Heart left ventricle (tissue), 16 donors: ENCODE measurements around the gene LRPPRC. TPM values are rescaled to one million over a fixed set of nuclear protein-coding genes. Genes with fewer than 3 reads are reported as not detected.

Experiments
- ATAC-seq, 4 donors: fragments of 200-7000 bp; cut with Tn5 transposase; one replicate each; pipeline ENCODE4 v1.9.1; 2020 to 2022; ENCODE audit warnings: moderate library complexity in 4 of 4, mild to moderate bottlenecking in 3 of 4, moderate number of reproducible peaks in 1 of 4
- DNase-seq, 5 donors: peaks; one replicate each; pipeline ENCODE4 v3.0.0-alpha.2; 2020
- H3K27ac ChIP-seq, 12 donors: fragments of 200-600 bp; sonication (generic) in 4 of 12; one replicate each; pipeline versions ENCODE4 v1.5.0 to v1.8.0; 2016 to 2022; ENCODE audit warnings: mild to moderate bottlenecking in 2 of 12
- H3K27me3 ChIP-seq, 9 donors: fragments of 200-600 bp; sonication (generic) in 2 of 9; one replicate each; pipeline versions ENCODE4 v1.5.1 to v1.8.0; 2016 to 2022; ENCODE audit warnings: mild to moderate bottlenecking in 3 of 9
- H3K36me3 ChIP-seq, 9 donors: fragments of 200-600 bp; sonication (generic) in 2 of 9; one replicate each; pipeline versions ENCODE4 v1.5.0 to v1.8.0; 2018 to 2022; ENCODE audit warnings: mild to moderate bottlenecking in 2 of 9
- H3K4me1 ChIP-seq, 12 donors: fragments of 200-600 bp; sonication (generic) in 4 of 12; one replicate each; pipeline versions ENCODE4 v1.5.0 to v1.8.0; 2016 to 2022; ENCODE audit warnings: mild to moderate bottlenecking in 3 of 12
- H3K4me3 ChIP-seq, 12 donors: fragments of 200-600 bp; sonication (generic) in 4 of 12; one replicate each; pipeline versions ENCODE4 v1.5.0 to v1.8.0; 2017 to 2022; ENCODE audit warnings: mild to moderate bottlenecking in 9 of 12, moderate library complexity in 4 of 12
- H3K9me3 ChIP-seq, 12 donors: fragments of 200-600 bp; sonication (generic) in 4 of 12; one replicate each; pipeline versions ENCODE4 v1.5.0 to v1.8.0; 2016 to 2022; ENCODE audit warnings: mild to moderate bottlenecking in 1 of 12
- CTCF ChIP-seq, 12 donors: fragments of 200-600 bp; sonication (generic) in 4 of 12; IDR thresholded peaks; one replicate each; pipeline versions ENCODE4 v1.5.0 to v1.8.0; 2018 to 2022; ENCODE audit warnings: antibody characterized with exemption in 12 of 12, mild to moderate bottlenecking in 5 of 12
- POLR2A ChIP-seq, 2 donors: fragments of 450-650 bp; IDR thresholded peaks; one replicate each; pipeline ENCODE4 v1.6.1; 2017; ENCODE audit warnings: antibody characterized with exemption in 2 of 2, mild to moderate bottlenecking in 2 of 2, moderate library complexity in 2 of 2
- WGBS, 4 donors: extraction: QIAGEN DNeasy Blood & Tissue Kit in 2 of 4; methylation state at CpG; one replicate each; pipeline versions ENCODE4 v1.1.5 to v1.1.7; 2013 to 2018; 5-methylcytosine and 5-hydroxymethylcytosine counted together
- intact Hi-C, 10 donors: fragments of 100-400 bp; cut with DNase I; formaldehyde crosslinking; loops; one replicate each; pipeline versions ENCODE4 v1.11.1 to v1.14.2; 2022
- polyA plus RNA-seq, 2 donors: library from polyadenylated mRNA; stranded (reverse); fragments of 200-250 nt; gene quantifications; one replicate each; pipeline ENCODE4 v1.2.3, GENCODE V29; 2013
- total RNA-seq, 9 donors: library from RNA; depleted of rRNA in 2 of 9; stranded (reverse); fragments of >200 nt in 2 of 9; fragmentation: NEBNext Ultra II Directional in 3 of 9; extraction: Animal tissue kit (Norgen Biotek cat#: 25700) in 3 of 9; gene quantifications; one replicate each; pipeline versions ENCODE4 v1.1.0 to v1.2.4, GENCODE V29; 2016 to 2023
- donor health status: ischemic (EF 13 %, LVEDD 7.1; RV severe dilation, severe dysfunction).
- donor health status: healthy with polysubstance abuse.
- donor health status: DM: no; HTN: yes; CAD: no.
- donor health status: DM: no; HTN: no; CAD: no.
- donor health status: ischemic (EF 25% LVEDD 6.9; RV normal size, moderate dysfunction).
- donor health status: ischemic (EF 25% LVEDD 5.7; RV mildly dilated, moderate dysfunction).
- donor health status: healthy.
- donor health status: DM: yes; HTN: yes; CAD: no.
- donor health status: ischemic (EF 35%, LVEDD 5.7; RV mildly dilated, moderate dysfunction).
- donor health status: nonischemic (EF 11% LVEDD 7.7; RV severe dilation, severe dysfunction).
- donor health status: DM: yes; HTN: yes; CAD: no.
- donor health status: PGD.
- donor health status: ischemic (EF 29% LVEDD 5.4; RV normal size, mild dysfunction).
- donor health status: nonischemic (EF 23%, LVEDD 6.1; RV moderate dilation, normal function).

Gene LRPPRC
- total and polyA plus RNA-seq, 11 donors, result 23.2 to 117 (median 88.0) TPM

GRCh38 chr2:43985359-43985758, 10.4 kb downstream of the LRPPRC start:
- H3K36me3 ChIP-seq, result peaks cover 0 to 42% (median 35%) of the 10 kb centered on the region in 9 donors
- H3K4me1 ChIP-seq, result peaks cover 0 to 8% (median 0%) of the 10 kb centered on the region in 12 donors
- no peak for DNase-seq

DNA sequence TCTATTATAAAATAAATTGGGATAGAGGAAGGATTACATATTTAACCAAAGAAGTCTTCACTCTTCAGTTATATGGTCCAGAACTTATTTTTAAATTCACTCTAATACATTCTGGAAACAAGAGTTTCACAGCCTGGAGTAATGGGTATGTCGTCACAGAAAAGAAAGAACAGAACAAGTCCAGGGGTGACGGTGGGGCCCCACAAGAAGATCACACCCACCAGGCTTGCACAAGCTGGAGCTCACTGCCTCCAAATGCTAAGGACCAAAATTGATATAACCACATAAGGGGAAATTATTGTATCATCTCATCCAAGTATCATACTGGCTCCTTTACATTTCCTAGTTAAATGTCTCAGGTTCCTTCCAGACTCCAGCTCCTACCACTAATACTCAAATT, 11.3 kb downstream of the LRPPRC start:
- no peak for DNase-seq
- Histone ChIP-seq H3K27ac (no peak overlapping the region), H3K4me3 (no peak overlapping the region), H3K36me3 (peaks cover 0 to 46% (median 43%) of the 10 kb centered on the region in 9 donors), H3K9me3 (no peaks in the 10 kb centered on the region), H3K27me3 (no peaks in the 10 kb centered on the region), H3K4me1 (peaks cover 0 to 8% (median 0%) of the 10 kb centered on the region in 12 donors)
- ATAC-seq, result no peak
- intact Hi-C loops, result loop anchor here in 2 of 10 donors (5.0 to 10.0 kb wide), 2 partner anchors 37 to 50 kb away; no protein-coding TSS in a partner anchor
- 90 to 98% (median 94%) methylated on average over 2 of the region's 2 CpGs for WGBS, 4 donors
- TF ChIP-seq POLR2A (IDR thresholded peaks at IDR 0.05), result no peak
- TF ChIP-seq CTCF (IDR thresholded peaks at IDR 0.05), result no peak

More at GRCh38 chr2:43985359-43985758, 10.4 kb downstream of the LRPPRC start:
- 98 to 99% (median 98%) methylated on average over 3 of the region's 3 CpGs for WGBS, 4 donors
- no peak overlapping the region for H3K27ac ChIP-seq
- TF ChIP-seq CTCF (IDR thresholded peaks at IDR 0.05), result no peak
- no peak for TF ChIP-seq POLR2A (IDR thresholded peaks at IDR 0.05)
- H3K27me3 ChIP-seq, result no peaks in the 10 kb centered on the region
- intact Hi-C loops, result loop anchor here in 1 of 10 donors (10.0 kb wide), 1 partner anchor 51 kb away; no protein-coding TSS in a partner anchor
- H3K4me3 ChIP-seq, result no peak overlapping the region
- no peak for ATAC-seq
- no peaks in the 10 kb centered on the region for H3K9me3 ChIP-seq

DNA sequence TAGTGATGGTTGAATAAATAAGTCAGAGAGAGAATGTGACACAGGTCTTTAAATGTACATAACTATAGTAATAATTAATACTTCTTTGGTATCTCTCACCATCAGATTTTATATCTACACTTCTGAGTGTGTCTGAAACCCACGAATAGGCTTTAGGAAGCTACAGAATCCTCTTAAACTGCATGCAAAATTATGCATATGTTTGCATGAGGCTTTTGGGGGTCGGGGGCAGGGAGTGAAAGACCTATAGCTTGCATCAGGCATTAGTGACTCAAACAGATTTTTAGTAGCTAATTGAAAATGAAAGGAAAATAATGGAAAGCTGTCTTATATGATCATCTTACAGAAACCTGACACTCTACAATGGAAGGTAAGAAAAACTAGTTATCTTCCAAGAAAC, 14.9 kb downstream of the LRPPRC start:
- intact Hi-C loops, result loop anchor here in 2 of 10 donors (5.0 to 10.0 kb wide), 2 partner anchors 34 to 46 kb away; no protein-coding TSS in a partner anchor
- H3K4me1 ChIP-seq, result peaks cover 0 to 8% (median 0%) of the 10 kb centered on the region in 12 donors
- no peaks in the 10 kb centered on the region for H3K27me3 ChIP-seq
- H3K4me3 ChIP-seq, result no peak overlapping the region
- H3K27ac ChIP-seq, result no peak overlapping the region
- H3K9me3 ChIP-seq, result no peaks in the 10 kb centered on the region
- WGBS, 4 donors, result 88 to 95% (median 91%) methylated on average over 2 of the region's 2 CpGs
- TF ChIP-seq CTCF (IDR thresholded peaks at IDR 0.05) (no peak), POLR2A (IDR thresholded peaks at IDR 0.05) (no peak)
- peaks cover 0 to 74% (median 58%) of the 10 kb centered on the region in 9 donors for H3K36me3 ChIP-seq
- DNase-seq, result no peak
- ATAC-seq, result no peak

DNA sequence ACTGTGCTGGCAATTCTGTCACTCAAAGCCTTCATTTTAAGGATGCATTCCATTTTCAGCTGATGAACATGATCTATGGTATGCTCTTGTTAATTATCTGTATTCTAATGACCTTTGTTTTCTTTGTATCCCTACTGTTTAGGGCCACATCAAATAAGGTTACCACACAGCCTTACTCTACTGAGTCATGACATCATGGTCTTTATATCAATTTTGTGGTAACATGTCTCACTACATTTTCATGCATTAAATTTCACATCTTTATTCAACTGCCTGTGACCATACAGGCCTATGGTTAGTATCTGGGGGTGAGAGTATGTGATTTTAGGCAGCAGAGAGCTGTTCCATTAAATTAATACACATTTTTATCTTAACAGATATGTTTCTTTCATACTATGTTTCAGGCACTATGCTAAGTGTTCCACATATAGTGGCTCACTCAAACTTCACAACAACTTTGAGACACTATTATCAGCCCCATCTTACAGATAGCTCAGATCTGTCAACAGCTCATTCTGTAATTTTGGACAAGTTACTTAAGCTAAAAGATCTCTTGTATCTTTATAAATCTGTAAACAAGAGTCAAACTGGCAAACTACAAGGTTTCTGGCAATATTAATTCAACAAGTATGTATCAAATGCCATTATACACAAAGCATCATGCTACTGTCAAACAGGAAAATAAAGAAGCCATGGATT, 18.0 kb downstream of the LRPPRC start:
- H3K9me3 ChIP-seq, result no peaks in the 10 kb centered on the region
- H3K36me3 ChIP-seq, result peaks cover 0 to 97% (median 89%) of the 10 kb centered on the region in 9 donors
- ATAC-seq (no peak), DNase-seq (no peak)
- no peak overlapping the region for H3K4me3 ChIP-seq
- H3K27me3 ChIP-seq, result no peaks in the 10 kb centered on the region
- intact Hi-C loops, result loop anchor here in 1 of 10 donors (10.0 kb wide), 1 partner anchor 63 kb away; no protein-coding TSS in a partner anchor
- no peak overlapping the region for H3K27ac ChIP-seq
- TF ChIP-seq CTCF (IDR thresholded peaks at IDR 0.05) (no peak), POLR2A (IDR thresholded peaks at IDR 0.05) (no peak)
- no peaks in the 10 kb centered on the region for H3K4me1 ChIP-seq
